ENCODE results near the gene CAMTA1.

The CAMTA1 gene

GRCh38 chr1:6753320-6754140 lies 31.7 kb upstream of the CAMTA1 start:
- DNase-seq (ENCODE audit: low spot score): no peak
- in situ Hi-C loops (cut with MboI; ENCODE audit: low sequenced_read_pairs, unreplicated experiment): no loop called here
- TF ChIP-seq CTCF (IDR thresholded peaks at IDR 0.05; ENCODE audit: borderline replicate concordance, control extremely low read depth, extremely low read depth, insufficient read depth, missing control alignments): no peak

GRCh38 chr1:6756457-6756856 lies 28.8 kb upstream of the CAMTA1 start:
- no peak for TF ChIP-seq CTCF (IDR thresholded peaks at IDR 0.05; ENCODE audit: borderline replicate concordance, control extremely low read depth, extremely low read depth, insufficient read depth, missing control alignments)
- DNase-seq (ENCODE audit: low spot score): no peak
- in situ Hi-C loops (cut with MboI; ENCODE audit: low sequenced_read_pairs, unreplicated experiment): no loop called here

DNA sequence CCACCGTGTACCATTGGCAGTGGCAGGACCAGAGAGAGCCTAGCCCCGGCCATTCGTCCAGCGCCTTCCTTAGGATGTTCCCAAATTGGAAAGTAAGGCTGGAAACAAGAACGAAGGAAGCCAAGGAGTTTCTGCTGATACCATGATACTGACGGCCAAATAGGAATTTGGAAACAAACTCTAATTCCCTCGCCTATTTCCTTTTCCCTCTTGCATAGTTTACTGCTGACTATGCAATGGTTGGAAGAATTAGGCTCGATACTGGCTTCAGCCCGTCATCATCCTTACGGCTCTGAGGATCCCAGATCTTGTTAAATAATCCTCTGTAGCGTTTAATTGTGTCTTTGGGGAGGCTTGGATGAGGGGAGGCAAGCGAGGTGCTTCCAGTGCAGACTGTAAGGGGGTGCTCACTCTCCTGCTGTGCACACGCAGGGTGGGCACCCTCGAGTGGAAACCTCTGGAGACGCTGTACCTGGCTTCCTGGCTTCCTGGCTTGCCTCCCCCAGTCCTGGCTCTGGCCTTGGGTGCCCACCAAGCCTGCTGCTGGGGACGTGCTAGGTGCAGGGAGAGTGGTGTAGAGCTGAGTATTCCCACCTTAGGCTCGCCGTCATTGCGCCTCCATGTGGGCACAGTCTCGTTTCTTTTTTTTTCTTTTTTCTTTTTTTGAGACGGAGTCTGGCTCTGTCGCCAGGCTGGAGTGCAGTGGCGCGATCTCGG lies 27.4 kb upstream of the CAMTA1 start:
- in situ Hi-C loops (cut with MboI; ENCODE audit: low sequenced_read_pairs, unreplicated experiment): no loop called here
- DNase-seq (ENCODE audit: low spot score): no peak
- TF ChIP-seq CTCF (IDR thresholded peaks at IDR 0.05; ENCODE audit: borderline replicate concordance, control extremely low read depth, extremely low read depth, insufficient read depth, missing control alignments): no peak

DNA sequence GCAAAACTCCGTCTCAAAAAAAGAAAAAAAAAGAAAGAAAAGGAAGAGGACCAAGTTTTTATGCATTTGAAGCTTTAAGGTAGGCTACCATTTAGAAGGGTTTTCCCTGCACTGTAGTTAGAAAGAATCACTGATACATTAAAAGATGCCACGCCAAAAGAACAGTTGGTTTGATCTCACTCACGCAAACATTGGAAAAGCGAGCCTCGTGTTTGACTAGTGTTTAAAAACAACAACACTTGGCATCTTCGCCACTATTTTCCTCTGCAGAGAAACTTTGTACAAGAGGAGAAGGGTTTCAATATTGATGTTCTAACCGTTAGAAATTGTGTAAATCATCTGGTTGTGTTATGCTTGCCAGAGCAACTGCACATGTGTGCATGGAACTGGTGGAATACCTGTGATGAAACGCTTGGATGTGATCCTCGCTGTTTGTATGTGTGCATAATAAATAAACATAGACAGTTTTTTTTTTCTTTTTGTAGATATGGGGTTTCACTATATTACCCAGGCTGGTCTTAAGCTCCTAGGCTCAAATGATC lies 24.0 kb upstream of the CAMTA1 start:
- TF ChIP-seq CTCF (IDR thresholded peaks at IDR 0.05; ENCODE audit: borderline replicate concordance, control extremely low read depth, extremely low read depth, insufficient read depth, missing control alignments): no peak
- in situ Hi-C loops (cut with MboI; ENCODE audit: low sequenced_read_pairs, unreplicated experiment): no loop called here

GRCh38 chr1:6762060-6762459 lies 23.2 kb upstream of the CAMTA1 start:
- no peak for DNase-seq (ENCODE audit: low spot score)
- in situ Hi-C loops (cut with MboI; ENCODE audit: low sequenced_read_pairs, unreplicated experiment): no loop called here

More for the DNA sequence above, 24.0 kb upstream of the CAMTA1 start:
- no peak for DNase-seq (ENCODE audit: low spot score)

More at GRCh38 chr1:6762060-6762459, 23.2 kb upstream of the CAMTA1 start:
- TF ChIP-seq CTCF (IDR thresholded peaks at IDR 0.05; ENCODE audit: borderline replicate concordance, control extremely low read depth, extremely low read depth, insufficient read depth, missing control alignments): no peak
